ENCODE measurements around the gene NRG2. TPM values are rescaled to one million over a fixed set of nuclear protein-coding genes. Genes with fewer than 3 reads are reported as not detected.

Gene NRG2
- polyA plus RNA-seq, 3 donors = 0.01 TPM; not detected in 2

DNA sequence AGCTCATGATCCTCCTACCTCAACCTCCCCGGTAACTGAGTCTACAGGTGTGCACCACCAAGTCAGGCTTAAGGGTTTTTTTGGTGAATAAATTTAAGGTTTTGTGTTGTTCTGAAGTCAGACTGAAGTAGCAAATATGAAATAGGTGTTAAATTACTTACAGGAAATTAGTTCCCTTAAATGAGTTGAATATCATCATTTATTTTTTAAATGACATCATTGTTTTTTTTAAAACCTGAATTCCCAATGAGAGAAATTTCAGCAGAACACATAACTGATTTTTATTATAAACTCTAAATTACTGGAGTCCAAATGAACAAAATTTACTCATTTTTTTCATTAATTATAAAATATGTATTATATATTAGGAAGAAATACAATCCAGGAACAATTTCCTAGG lies 33.0 kb upstream of the NRG2 start:
- no peaks in the 10 kb centered on the region for H3K79me2 ChIP-seq (ENCODE audit: insufficient read depth, low read length)
- TF ChIP-seq, protein P1, sequence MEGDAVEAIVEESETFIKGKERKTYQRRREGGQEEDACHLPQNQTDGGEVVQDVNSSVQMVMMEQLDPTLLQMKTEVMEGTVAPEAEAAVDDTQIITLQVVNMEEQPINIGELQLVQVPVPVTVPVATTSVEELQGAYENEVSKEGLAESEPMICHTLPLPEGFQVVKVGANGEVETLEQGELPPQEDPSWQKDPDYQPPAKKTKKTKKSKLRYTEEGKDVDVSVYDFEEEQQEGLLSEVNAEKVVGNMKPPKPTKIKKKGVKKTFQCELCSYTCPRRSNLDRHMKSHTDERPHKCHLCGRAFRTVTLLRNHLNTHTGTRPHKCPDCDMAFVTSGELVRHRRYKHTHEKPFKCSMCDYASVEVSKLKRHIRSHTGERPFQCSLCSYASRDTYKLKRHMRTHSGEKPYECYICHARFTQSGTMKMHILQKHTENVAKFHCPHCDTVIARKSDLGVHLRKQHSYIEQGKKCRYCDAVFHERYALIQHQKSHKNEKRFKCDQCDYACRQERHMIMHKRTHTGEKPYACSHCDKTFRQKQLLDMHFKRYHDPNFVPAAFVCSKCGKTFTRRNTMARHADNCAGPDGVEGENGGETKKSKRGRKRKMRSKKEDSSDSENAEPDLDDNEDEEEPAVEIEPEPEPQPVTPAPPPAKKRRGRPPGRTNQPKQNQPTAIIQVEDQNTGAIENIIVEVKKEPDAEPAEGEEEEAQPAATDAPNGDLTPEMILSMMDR (IDR thresholded peaks at IDR 0.05) = no peak
- no peaks in the 10 kb centered on the region for H4K20me1 ChIP-seq (ENCODE audit: insufficient read depth, low read length)
- H3K4me2 ChIP-seq (replicated peaks; ENCODE audit: extremely low read depth, low read length, poor library complexity, severe bottlenecking) = no peak overlapping the region
- no peak overlapping the region for H3K4me3 ChIP-seq (replicated peaks in 1 of 3; ENCODE audit: low read depth in 2 of 3, low read length in 3 of 3)
- H3K9ac ChIP-seq (ENCODE audit: insufficient read depth, low read length, poor library complexity, severe bottlenecking) = no peak overlapping the region
- H3K27me3 ChIP-seq (ENCODE audit: control insufficient read depth in 2 of 2, insufficient read depth in 2 of 2, low read length in 2 of 2) = peaks cover 13 to 39% of the 10 kb centered on the region in 2 donors
- H3K9me3 ChIP-seq (replicated peaks in 1 of 2; ENCODE audit: control insufficient read depth in 1 of 2, insufficient read depth in 1 of 2, low read length in 2 of 2) = no peaks in the 10 kb centered on the region
- no peaks in the 10 kb centered on the region for H3K36me3 Mint-ChIP-seq
- H3K36me3 ChIP-seq (replicated peaks in 1 of 2; ENCODE audit: control insufficient read depth in 1 of 2, insufficient read depth in 2 of 2, low read length in 2 of 2) = no peaks in the 10 kb centered on the region
- no peak overlapping the region for H2AFZ ChIP-seq (ENCODE audit: insufficient read depth, low read depth, low read length, poor library complexity, severe bottlenecking)
- no peak overlapping the region for H3K27ac Mint-ChIP-seq
- DNase-seq = no peak
- no peaks in the 10 kb centered on the region for H3K4me1 Mint-ChIP-seq
- WGBS (ENCODE audit: insufficient coverage) = no CpG with 5 or more reads among the region's 1 CpG
- no peak overlapping the region for H3K27ac ChIP-seq (ENCODE audit: low read depth in 1 of 2, low read length in 2 of 2)
- peaks cover 0 to 2% (median 0%) of the 10 kb centered on the region in 7 donors for H3K9me3 Mint-ChIP-seq
- no peaks in the 10 kb centered on the region for H3K4me1 ChIP-seq (ENCODE audit: control insufficient read depth in 1 of 2, insufficient read depth in 2 of 2, low read length in 2 of 2)
- peaks cover 12 to 46% (median 26%) of the 10 kb centered on the region in 3 donors for H3K27me3 Mint-ChIP-seq (ENCODE audit: low read depth in 3 of 3)
- H3K4me3 Mint-ChIP-seq = no peak overlapping the region
- intact Hi-C loops (cut with micrococcal nuclease) = loop anchor here (5.0 kb wide), 1 partner anchor 66 kb away; no protein-coding TSS in a partner anchor

DNA sequence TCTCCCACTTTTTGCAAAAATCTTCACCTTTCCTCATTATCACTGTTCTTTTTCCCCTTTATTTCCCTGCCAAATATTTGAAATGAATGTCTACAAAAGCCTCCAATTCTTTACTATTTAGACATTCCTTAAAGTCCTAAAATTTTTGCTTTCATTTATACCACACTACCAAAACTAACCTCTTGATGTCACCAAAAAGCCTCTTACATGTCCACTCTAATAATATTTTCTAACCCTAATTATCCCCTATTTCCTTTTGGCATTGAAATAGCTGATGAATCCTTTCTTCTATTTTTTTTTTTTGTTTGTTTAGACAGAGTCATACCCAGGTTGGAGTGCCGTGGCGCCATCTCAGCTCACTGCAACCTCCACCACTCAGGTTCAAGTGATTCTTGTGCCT lies 32.3 kb upstream of the NRG2 start:
- no peaks in the 10 kb centered on the region for H3K4me1 Mint-ChIP-seq
- H3K27me3 Mint-ChIP-seq (ENCODE audit: low read depth in 3 of 3) = peaks cover 12 to 47% (median 26%) of the 10 kb centered on the region in 3 donors
- H3K4me1 ChIP-seq (ENCODE audit: control insufficient read depth in 1 of 2, insufficient read depth in 2 of 2, low read length in 2 of 2) = no peaks in the 10 kb centered on the region
- no peak overlapping the region for H3K27ac ChIP-seq (ENCODE audit: low read depth in 1 of 2, low read length in 2 of 2)
- no peak overlapping the region for H3K9ac ChIP-seq (ENCODE audit: insufficient read depth, low read length, poor library complexity, severe bottlenecking)
- WGBS (ENCODE audit: insufficient coverage) = no CpG with 5 or more reads among the region's 2 CpGs
- no peak for DNase-seq
- peaks cover 0 to 4% (median 0%) of the 10 kb centered on the region in 7 donors for H3K9me3 Mint-ChIP-seq
- H3K27ac Mint-ChIP-seq = no peak overlapping the region
- H3K36me3 Mint-ChIP-seq = no peaks in the 10 kb centered on the region
- TF ChIP-seq, protein P1 (IDR thresholded peaks at IDR 0.05) = no peak
- H3K4me2 ChIP-seq (replicated peaks; ENCODE audit: extremely low read depth, low read length, poor library complexity, severe bottlenecking) = no peak overlapping the region
- H3K27me3 ChIP-seq (ENCODE audit: control insufficient read depth in 2 of 2, insufficient read depth in 2 of 2, low read length in 2 of 2) = peaks cover 12 to 39% of the 10 kb centered on the region in 2 donors
- H3K79me2 ChIP-seq (ENCODE audit: insufficient read depth, low read length) = no peaks in the 10 kb centered on the region
- no peak overlapping the region for H3K4me3 ChIP-seq (replicated peaks in 1 of 3; ENCODE audit: low read depth in 2 of 3, low read length in 3 of 3)
- no peak overlapping the region for H2AFZ ChIP-seq (ENCODE audit: insufficient read depth, low read depth, low read length, poor library complexity, severe bottlenecking)
- H4K20me1 ChIP-seq (ENCODE audit: insufficient read depth, low read length) = no peaks in the 10 kb centered on the region
- no peaks in the 10 kb centered on the region for H3K9me3 ChIP-seq (replicated peaks in 1 of 2; ENCODE audit: control insufficient read depth in 1 of 2, insufficient read depth in 1 of 2, low read length in 2 of 2)
- peak overlapping the region in 1 of 2 donors; percentile 35 for H3K4me3 Mint-ChIP-seq
- no peaks in the 10 kb centered on the region for H3K36me3 ChIP-seq (replicated peaks in 1 of 2; ENCODE audit: control insufficient read depth in 1 of 2, insufficient read depth in 2 of 2, low read length in 2 of 2)
- intact Hi-C loops (cut with micrococcal nuclease) = loop anchor here (5.0 kb wide), 1 partner anchor 67 kb away; no protein-coding TSS in a partner anchor
